Psoas muscle (tissue), 8 donors: ENCODE results near the gene PUDP. TPM values are rescaled to one million over a fixed set of nuclear protein-coding genes. Genes with fewer than 3 reads are reported as not detected.
A peak's percentile ranks its signal among the peaks of the same experiment; 100 is the strongest.
"Not testable (repeated sequence)": the region's sequence is repeated elsewhere in the genome, so short reads cannot be mapped to it uniquely, and the experiment has no call there.

Source experiments
- ATAC-seq, 4 donors: fragments of 200-7000 bp; cut with Tn5 transposase; one replicate each; pipeline ENCODE4 v1.9.1; 2020; ENCODE audit warnings: moderate library complexity in 3 of 4, mild to moderate bottlenecking in 2 of 4
- DNase-seq, 2 donors: peaks; one replicate each; pipeline ENCODE4 v3.0.0-alpha.2; 2020
- H3K27ac ChIP-seq: fragments of 200-600 bp; one replicate; pipeline ENCODE4 v1.8.0; 2022
- H3K27me3 ChIP-seq, 3 donors: fragments of 200-600 bp in 1 of 3; one replicate each; pipeline versions ENCODE4 v1.6.1 to v1.8.0; 2013 to 2022; ENCODE audit warnings: low read length in 2 of 3, mild to moderate bottlenecking in 2 of 3, moderate library complexity in 1 of 3; ENCODE audit not compliant: insufficient read depth in 3 of 3
- H3K36me3 ChIP-seq, 2 donors: fragments of 200-600 bp in 1 of 2; one replicate each; pipeline versions ENCODE4 v1.6.1 to v1.8.0; 2013 to 2022; ENCODE audit warnings: low read depth in 1 of 2, mild to moderate bottlenecking in 1 of 2, moderate library complexity in 1 of 2; ENCODE audit not compliant: insufficient read depth in 1 of 2
- H3K4me1 ChIP-seq: fragments of 200-600 bp; one replicate; pipeline ENCODE4 v1.8.0; 2022
- H3K4me3 ChIP-seq: fragments of 200-600 bp; one replicate; pipeline ENCODE4 v1.8.0; 2022; ENCODE audit warnings: mild to moderate bottlenecking
- H3K9me3 ChIP-seq: fragments of 200-600 bp; one replicate; pipeline ENCODE4 v1.8.0; 2022
- WGBS, 3 donors: extraction: QIAGEN DNeasy Blood & Tissue Kit; methylation state at CpG; one replicate each; pipeline versions ENCODE4 v1.1.6 to v1.1.7; 2013; 5-methylcytosine and 5-hydroxymethylcytosine counted together
- intact Hi-C, 2 donors: fragments of 100-400 bp; cut with DNase I; formaldehyde crosslinking; loops; one replicate each; pipeline versions ENCODE4 v1.11.0 to v1.14.2; 2022
- polyA plus RNA-seq, 3 donors: library from polyadenylated mRNA; stranded (reverse); fragments of 200-250 nt; gene quantifications; one replicate each; pipeline ENCODE4 v1.2.3, GENCODE V29; 2013
- total RNA-seq, 4 donors: library from RNA; stranded (reverse); fragmentation: NEBNext Ultra II Directional in 2 of 4; extraction: Animal tissue kit (Norgen Biotek cat#: 25700) in 2 of 4; gene quantifications; one replicate each; pipeline versions ENCODE4 v1.2.1 to v1.2.4, GENCODE V29; 2021 to 2023
- TF ChIP-seq, protein P1 (sequence below): fragments of 200-600 bp; IDR thresholded peaks from one replicate; pipeline ENCODE4 v1.8.0; 2022; ENCODE audit warnings: antibody characterized with exemption
- donor health status: healthy with polysubstance abuse.
- donor health status: DM: no; HTN: no; CAD: no; lungs with moderate emphysema.
- donor health status: Bipolar disorder and iron deficiency.
- donor health status: healthy.
- donor health status: DM: yes; HTN: yes; CAD: no.
- donor health status: DM: no; HTN: no; CAD: no.
- donor health status: DM: no; HTN: no; CAD: no.
- donor health status: DM: yes; HTN: yes; CAD: no.

The PUDP gene
- total and polyA plus RNA-seq, 7 donors = 17.2 to 34.0 (median 21.4) TPM

DNA sequence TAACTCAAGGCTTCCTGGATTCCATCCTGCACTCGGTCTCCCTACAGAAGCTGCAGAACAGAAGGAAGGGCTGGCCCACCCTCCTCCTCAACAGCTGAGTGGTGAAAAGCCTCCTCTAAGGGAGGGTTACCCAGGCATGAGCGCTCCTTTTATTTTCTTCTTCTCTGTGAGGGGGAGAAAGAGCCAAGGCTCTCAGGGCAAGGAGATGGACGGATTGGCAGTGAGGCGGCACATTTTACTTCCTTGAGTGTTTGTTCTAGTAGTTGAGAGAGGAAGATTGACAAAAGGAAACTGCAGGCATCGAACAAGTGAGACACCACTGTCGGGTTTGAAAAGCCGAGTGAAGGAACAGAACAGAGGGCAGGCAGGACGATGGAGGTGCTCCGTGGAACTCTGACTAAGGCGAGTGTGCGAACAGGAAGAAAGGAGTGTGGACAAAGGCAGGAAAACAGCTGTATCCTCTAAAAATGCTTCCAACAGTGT is 38.9 kb downstream of the PUDP start:
- peak overlapping the region; percentile 19 for H3K4me3 ChIP-seq
- TF ChIP-seq, protein P1, sequence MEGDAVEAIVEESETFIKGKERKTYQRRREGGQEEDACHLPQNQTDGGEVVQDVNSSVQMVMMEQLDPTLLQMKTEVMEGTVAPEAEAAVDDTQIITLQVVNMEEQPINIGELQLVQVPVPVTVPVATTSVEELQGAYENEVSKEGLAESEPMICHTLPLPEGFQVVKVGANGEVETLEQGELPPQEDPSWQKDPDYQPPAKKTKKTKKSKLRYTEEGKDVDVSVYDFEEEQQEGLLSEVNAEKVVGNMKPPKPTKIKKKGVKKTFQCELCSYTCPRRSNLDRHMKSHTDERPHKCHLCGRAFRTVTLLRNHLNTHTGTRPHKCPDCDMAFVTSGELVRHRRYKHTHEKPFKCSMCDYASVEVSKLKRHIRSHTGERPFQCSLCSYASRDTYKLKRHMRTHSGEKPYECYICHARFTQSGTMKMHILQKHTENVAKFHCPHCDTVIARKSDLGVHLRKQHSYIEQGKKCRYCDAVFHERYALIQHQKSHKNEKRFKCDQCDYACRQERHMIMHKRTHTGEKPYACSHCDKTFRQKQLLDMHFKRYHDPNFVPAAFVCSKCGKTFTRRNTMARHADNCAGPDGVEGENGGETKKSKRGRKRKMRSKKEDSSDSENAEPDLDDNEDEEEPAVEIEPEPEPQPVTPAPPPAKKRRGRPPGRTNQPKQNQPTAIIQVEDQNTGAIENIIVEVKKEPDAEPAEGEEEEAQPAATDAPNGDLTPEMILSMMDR = no peak
- ATAC-seq (no peak), DNase-seq (no peak)
- no peaks in the 10 kb centered on the region for H3K27me3 ChIP-seq
- 34 to 64% (median 53%) methylated on average over 11 of the region's 11 CpGs for WGBS, 3 donors
- no peak overlapping the region for H3K27ac ChIP-seq
- peaks cover 0 to 16% of the 10 kb centered on the region in 2 donors for H3K36me3 ChIP-seq
- peaks cover 4% of the 10 kb centered on the region for H3K4me1 ChIP-seq
- H3K9me3 ChIP-seq = no peaks in the 10 kb centered on the region
- intact Hi-C loops = no loop called here

DNA sequence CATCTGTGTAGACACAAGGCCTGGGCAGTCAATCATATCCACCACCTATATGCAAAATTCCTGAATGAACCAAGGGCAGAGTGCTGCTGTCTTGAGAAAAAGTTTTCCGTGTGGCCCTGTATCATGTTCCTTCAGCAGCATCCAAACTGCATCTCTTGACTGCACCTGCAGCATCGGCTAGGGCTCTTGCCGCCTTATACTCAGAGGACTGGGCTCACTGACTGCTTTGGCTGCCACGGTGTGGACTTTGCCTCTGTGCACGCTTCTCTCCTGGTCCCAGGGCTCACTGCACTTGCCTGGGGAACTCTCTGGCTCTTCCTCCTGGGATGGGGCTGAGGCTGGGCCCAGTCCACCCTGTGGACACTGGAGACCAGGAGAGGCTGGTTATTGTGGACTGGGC is 39.9 kb downstream of the PUDP start:
- no peak for DNase-seq
- Histone ChIP-seq H3K9me3 (no peaks in the 10 kb centered on the region), H3K27me3 (no peaks in the 10 kb centered on the region), H3K4me3 (no peak overlapping the region), H3K36me3 (peaks cover 0 to 22% of the 10 kb centered on the region in 2 donors), H3K4me1 (peaks cover 4% of the 10 kb centered on the region), H3K27ac (no peak overlapping the region)
- WGBS, 3 donors = 90 to 96% (median 91%) methylated on average over 4 to 5 of the region's 5 CpGs
- TF ChIP-seq, protein P1 = no peak
- ATAC-seq = no peak
- intact Hi-C loops = no loop called here

DNA sequence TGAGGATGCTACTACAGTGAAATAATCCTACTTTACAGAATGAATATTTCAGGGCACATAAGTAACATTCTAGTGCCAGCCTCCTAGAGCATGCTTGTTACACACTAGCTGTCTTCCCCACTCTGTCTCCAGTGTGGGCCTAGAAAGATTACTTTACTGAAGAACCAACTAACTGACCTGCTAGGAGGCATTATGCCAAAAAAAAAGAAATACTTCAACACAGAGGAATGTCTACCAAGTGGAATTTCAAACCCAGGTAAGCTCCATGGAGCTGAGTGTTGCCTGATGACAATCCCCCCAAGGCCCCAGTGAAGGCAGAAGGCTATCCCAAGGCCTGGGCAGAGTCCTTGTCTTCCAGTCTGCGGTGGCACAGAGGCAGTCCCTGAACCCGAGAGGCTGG is 41.3 kb downstream of the PUDP start:
- no peak overlapping the region for H3K27ac ChIP-seq
- no peaks in the 10 kb centered on the region for H3K27me3 ChIP-seq
- intact Hi-C loops = no loop called here
- DNase-seq (no peak), ATAC-seq (no peak)
- H3K36me3 ChIP-seq = peaks cover 0 to 22% of the 10 kb centered on the region in 2 donors
- H3K4me1 ChIP-seq = peaks cover 4% of the 10 kb centered on the region
- TF ChIP-seq, protein P1 = no peak
- H3K4me3 ChIP-seq = no peak overlapping the region
- WGBS, 3 donors = 93 to 97% (median 95%) methylated on average over 2 of the region's 2 CpGs
- no peaks in the 10 kb centered on the region for H3K9me3 ChIP-seq

DNA sequence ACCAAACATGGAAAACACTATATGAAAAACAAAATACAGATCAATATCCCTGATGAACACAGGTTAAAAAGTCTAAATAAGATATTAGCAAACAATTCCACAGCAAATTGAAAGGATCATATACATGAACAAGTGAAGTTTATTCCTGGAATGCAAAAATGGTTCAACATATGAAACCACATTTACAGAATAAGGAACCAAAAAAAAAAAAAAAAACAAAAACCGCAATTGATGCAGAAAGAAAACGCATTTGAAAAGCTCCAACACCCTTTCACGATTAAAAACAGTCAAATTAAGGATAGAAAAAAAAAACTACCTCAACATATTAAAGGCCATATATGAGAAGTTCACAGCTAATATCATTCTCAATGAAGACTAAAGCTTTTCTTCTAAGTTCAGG is 45.8 kb downstream of the PUDP start:
- ATAC-seq (no peak), DNase-seq (no peak)
- Histone ChIP-seq H3K9me3 (no peaks in the 10 kb centered on the region), H3K36me3 (peaks cover 0 to 22% of the 10 kb centered on the region in 2 donors), H3K4me3 (no peak overlapping the region), H3K4me1 (no peaks in the 10 kb centered on the region), H3K27ac (no peak overlapping the region), H3K27me3 (no peaks in the 10 kb centered on the region)
- 63 to 95% (median 95%) methylated on average over 3 of the region's 3 CpGs for WGBS, 3 donors
- TF ChIP-seq, protein P1 = no peak
- intact Hi-C loops = no loop called here

DNA sequence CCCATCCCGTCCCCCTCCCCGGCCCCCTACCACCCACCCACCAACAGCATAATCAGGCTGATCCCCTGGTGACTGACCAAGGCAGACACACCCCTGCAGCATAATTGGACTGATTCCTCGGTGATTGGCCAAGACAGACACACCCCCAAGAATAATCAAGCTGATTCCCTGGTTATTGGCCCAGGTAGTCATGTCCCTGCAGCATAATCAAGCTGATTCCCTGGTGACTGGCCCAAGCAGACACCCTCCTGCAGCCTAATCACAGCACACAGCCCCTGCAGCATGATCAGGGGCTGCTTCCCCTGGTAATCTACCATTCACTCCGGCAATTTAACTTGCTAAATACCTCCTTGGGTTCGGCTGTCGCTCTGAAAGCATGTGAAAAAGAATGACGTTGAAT is 47.9 kb downstream of the PUDP start:
- intact Hi-C loops = no loop called here
- Histone ChIP-seq H3K9me3 (no peaks in the 10 kb centered on the region), H3K36me3 (peaks cover 0 to 14% of the 10 kb centered on the region in 2 donors), H3K4me3 (no peak overlapping the region), H3K27ac (no peak overlapping the region), H3K27me3 (no peaks in the 10 kb centered on the region), H3K4me1 (no peaks in the 10 kb centered on the region)
- 86 to 91% (median 90%) methylated on average over 7 of the region's 7 CpGs for WGBS, 3 donors
- no peak for ATAC-seq
- no peak for DNase-seq
- TF ChIP-seq, protein P1 = no peak

DNA sequence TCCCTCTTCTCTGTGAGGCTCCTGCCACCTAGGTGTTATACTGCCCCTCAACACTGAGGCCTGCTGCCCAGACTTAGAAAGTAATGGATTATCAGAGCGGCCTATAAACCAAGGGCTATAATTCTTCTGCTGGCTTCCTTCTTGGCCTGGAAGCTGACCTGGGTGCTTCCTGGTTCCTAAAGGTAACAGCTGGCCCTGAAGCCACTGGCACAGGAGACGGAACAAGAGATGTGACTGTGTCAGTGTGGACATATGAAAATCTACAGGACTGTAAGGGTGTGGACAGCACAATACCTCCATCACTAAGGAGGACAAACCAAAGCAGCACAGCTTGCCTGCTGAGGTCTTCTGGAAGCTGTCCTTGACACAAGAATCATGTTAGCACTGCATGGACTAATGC is 52.3 kb downstream of the PUDP start:
- DNase-seq, H3K9me3 ChIP-seq, ATAC-seq, H3K27ac ChIP-seq, intact Hi-C loops, H3K4me1 ChIP-seq, H3K4me3 ChIP-seq, H3K36me3 ChIP-seq, H3K27me3 ChIP-seq: not testable (repeated sequence)
- WGBS, 3 donors = 93 to 97% (median 97%) methylated on average over 2 of the region's 2 CpGs
